Fibroblast of mammary gland (primary cell): ENCODE results near the gene PSMA7.
A peak's percentile ranks its signal among the peaks of the same experiment; 100 is the strongest.

Experiments
- DNase-seq: peaks from one replicate; pipeline ENCODE4 v3.0.0-alpha.2; 2010; ENCODE audit warnings: low read depth
- H3K4me3 ChIP-seq: 2 replicates; pipeline ENCODE4 v1.5.1; 2011; ENCODE audit warnings: low read depth, mild to moderate bottlenecking, low read length, moderate library complexity; ENCODE audit not compliant: control insufficient read depth
- CTCF ChIP-seq: conservative IDR thresholded peaks from 2 replicates; pipeline ENCODE4 v1.5.1; 2011; ENCODE audit warnings: low read depth, low read length, inconsistent platforms; ENCODE audit not compliant: control insufficient read depth, insufficient read depth

The PSMA7 gene

GRCh38 chr20:62143081-62143956, at the start of gene PSMA7, which contains the start of gene SS18L1:
Gene PSMA7 (minus strand): TSS chr20:62143394. CDS start chr20:62143303, 91 bp downstream.
Gene SS18L1 (plus strand): TSS chr20:62143769. CDS start chr20:62143821, 52 bp downstream.
- no peak for TF ChIP-seq CTCF
- H3K4me3 ChIP-seq: peak within 1 kb of the TSS; percentile 70
- DNase-seq: peak; percentile 76

- TF ChIP-seq CTCF: no peak
- H3K4me3 ChIP-seq: no peak overlapping the region
- no peak for DNase-seq
Measured at GRCh38 chr20:62192635-62193034, 49.4 kb upstream of the PSMA7 start.

GRCh38 chr20:62191781-62192559, 48.8 kb upstream of the PSMA7 start:
- no peak for DNase-seq

GRCh38 chr20:62190639-62191411, 47.6 kb upstream of the PSMA7 start:
- DNase-seq: no peak
- no peak overlapping the region for H3K4me3 ChIP-seq
- TF ChIP-seq CTCF: no peak

More at GRCh38 chr20:62191781-62192559, 48.8 kb upstream of the PSMA7 start:
- no peak overlapping the region for H3K4me3 ChIP-seq
- TF ChIP-seq CTCF: no peak

GRCh38 chr20:62186887-62187866, 44.0 kb upstream of the PSMA7 start:
- H3K4me3 ChIP-seq: no peak overlapping the region
- no peak for TF ChIP-seq CTCF
- DNase-seq: peak; percentile 30
